HCT116 (cell line): ENCODE results near the gene DPYD. TPM values are rescaled to one million over a fixed set of nuclear protein-coding genes. Genes with fewer than 3 reads are reported as not detected.

ENCODE experiments used
- ATAC-seq: fragments of 200-7000 bp; cut with Tn5 transposase; 2 replicates; pipeline ENCODE4 v1.9.1; 2020; ENCODE audit warnings: mild to moderate bottlenecking, moderate library complexity
- BruUV-seq: library from RNA; stranded (reverse); fragments of 400-500 nt; replicated peaks from 2 replicates; lab custom pipeline; 2021; lab: Mats Ljungman, UMichigan
- CTCF ChIA-PET: fragments of 300-600 bp; sonication (Branson Sonifier 250); formaldehyde crosslinking; loops from one replicate; lab custom pipeline; 2021; ENCODE audit warnings: antibody characterized with exemption; lab: Charles Lee
- POLR2A ChIA-PET: fragments of 300-600, 350-600 bp; sonication (Branson Sonifier 250); formaldehyde crosslinking; loops from one replicate; lab custom pipeline; 2021; ENCODE audit warnings: antibody characterized with exemption; lab: Charles Lee
- RAD21 ChIA-PET, 2 experiments: fragments of 300-600 bp; sonication (Branson Sonifier 250); formaldehyde crosslinking; loops; one replicate each; lab custom pipeline; 2023; ENCODE audit warnings: low total read pairs in 2 of 2; ENCODE audit not compliant: uncharacterized antibody in 2 of 2, unreplicated experiment in 2 of 2, low non-redundant PET in 1 of 2; lab: Charles Lee
- DNase-seq: peaks from one replicate; pipeline ENCODE4 v3.0.0-alpha.2; 2010; ENCODE audit warnings: low read depth, low spot score
- H2AFZ ChIP-seq: fragments of 200-600 bp; shearing (Covaris generic), sonication (generic); 2 replicates; pipeline ENCODE4 v1.6.1; 2017; ENCODE audit warnings: low read depth, mixed run types, mixed read lengths, antibody characterized with exemption, low read length; ENCODE audit not compliant: poor library complexity, severe bottlenecking
- H3K27ac ChIP-seq: 2 replicates; pipeline ENCODE4 v1.5.1; 2012; ENCODE audit warnings: low read depth, low read length
- H3K27me3 ChIP-seq: fragments of 200-600 bp; sonication (generic); 2 replicates; pipeline ENCODE4 v1.6.1; 2016; ENCODE audit warnings: mixed run types, low read length, mixed read lengths; ENCODE audit not compliant: insufficient read depth
- H3K36me3 ChIP-seq, 2 experiments: fragments of 200-500 bp in 1 of 2; fragments of 200-600 bp in 1 of 2; sonication (Bioruptor generic) in 1 of 2; sonication (generic) in 1 of 2; 2 replicates each; pipeline versions ENCODE4 v1.5.1 to v1.6.1; 2014 to 2016; ENCODE audit warnings: low read length in 2 of 2, inconsistent platforms in 1 of 2, mixed read lengths in 1 of 2, mixed run types in 1 of 2; ENCODE audit not compliant: insufficient read depth in 2 of 2, control insufficient read depth in 1 of 2
- H3K4me1 ChIP-seq, 2 experiments: fragments of 200-600 bp in 1 of 2; sonication (generic) in 1 of 2; 2 replicates each; pipeline versions ENCODE4 v1.5.1 to v1.6.1; 2012 to 2017; ENCODE audit warnings: low read length in 2 of 2, inconsistent platforms in 1 of 2, mild to moderate bottlenecking in 1 of 2, mixed read lengths in 1 of 2, mixed run types in 1 of 2, moderate library complexity in 1 of 2; ENCODE audit not compliant: insufficient read depth in 2 of 2, control insufficient read depth in 1 of 2
- H3K4me2 ChIP-seq: fragments of 200-600 bp; sonication (generic); 2 replicates; pipeline ENCODE4 v1.6.1; 2017; ENCODE audit warnings: mixed run types, low read length, mixed read lengths
- H3K4me3 ChIP-seq, 2 experiments: fragments of 200-600 bp in 1 of 2; sonication (generic) in 1 of 2; replicated peaks in 1 of 2; 2 replicates each; pipeline ENCODE4 v1.5.1; 2011 to 2016; ENCODE audit warnings: low read length in 2 of 2, control low read depth in 1 of 2, low read depth in 1 of 2, mild to moderate bottlenecking in 1 of 2, mixed read lengths in 1 of 2, mixed run types in 1 of 2
- H3K79me2 ChIP-seq: fragments of 200-600 bp; sonication (generic); 2 replicates; pipeline ENCODE4 v1.6.1; 2017; ENCODE audit warnings: mild to moderate bottlenecking, mixed run types, low read length, moderate library complexity, mixed read lengths; ENCODE audit not compliant: insufficient read depth
- H3K9ac ChIP-seq: fragments of 200-600 bp; sonication (generic); 2 replicates; pipeline ENCODE4 v1.6.1; 2016; ENCODE audit warnings: low read length, mixed read lengths
- H3K9me2 ChIP-seq: fragments of 200-600 bp; sonication (generic), shearing (Covaris generic); 2 replicates; pipeline ENCODE4 v1.6.1; 2017; ENCODE audit warnings: mixed run types, mild to moderate bottlenecking, moderate library complexity; ENCODE audit not compliant: insufficient read depth
- H3K9me3 ChIP-seq, 2 experiments: fragments of 200-500 bp in 1 of 2; fragments of 200-600 bp in 1 of 2; sonication (Bioruptor generic) in 1 of 2; sonication (generic) in 1 of 2; 2 replicates each; pipeline ENCODE4 v1.6.1; 2014 to 2017; ENCODE audit warnings: low read length in 2 of 2, mixed read lengths in 2 of 2, inconsistent platforms in 1 of 2, low read depth in 1 of 2, mild to moderate bottlenecking in 1 of 2, mixed run types in 1 of 2, moderate library complexity in 1 of 2; ENCODE audit not compliant: control insufficient read depth in 1 of 2, insufficient read depth in 1 of 2
- H4K20me1 ChIP-seq: fragments of 200-600 bp; sonication (generic), shearing (Covaris generic); 2 replicates; pipeline ENCODE4 v1.6.1; 2017; ENCODE audit warnings: mixed run types, mild to moderate bottlenecking, moderate library complexity; ENCODE audit not compliant: insufficient read depth
- ATF3 ChIP-seq: IDR thresholded peaks from 2 replicates; pipeline ENCODE4 v1.6.1; 2012
- EGR1 ChIP-seq: IDR thresholded peaks from 2 replicates; pipeline ENCODE4 v1.6.1; 2012; ENCODE audit warnings: low read depth
- ELF1 ChIP-seq: IDR thresholded peaks from 2 replicates; pipeline ENCODE4 v1.6.1; 2012; ENCODE audit warnings: low read depth, borderline replicate concordance
- EZH2phosphoT487 ChIP-seq: fragments of 200-600 bp; IDR thresholded peaks from 2 replicates; pipeline ENCODE4 v1.6.1; 2018; ENCODE audit warnings: antibody characterized with exemption, borderline replicate concordance
- FOSL1 ChIP-seq: IDR thresholded peaks from 2 replicates; pipeline ENCODE4 v1.6.1; 2012; ENCODE audit warnings: low read depth
- MAX ChIP-seq: IDR thresholded peaks from 2 replicates; pipeline ENCODE4 v1.6.1; 2012
- POLR2AphosphoS5 ChIP-seq: IDR thresholded peaks from 2 replicates; pipeline ENCODE4 v1.6.1; 2011; ENCODE audit warnings: mild to moderate bottlenecking, low read depth, low read length, moderate library complexity
- REST ChIP-seq: IDR thresholded peaks from 2 replicates; pipeline ENCODE4 v1.6.1; 2012; ENCODE audit warnings: low read depth
- SRF ChIP-seq: IDR thresholded peaks from 2 replicates; pipeline ENCODE4 v1.6.1; 2012; ENCODE audit warnings: low read depth
- intact Hi-C: fragments of 100-400 bp; cut with micrococcal nuclease; formaldehyde crosslinking; loops from 2 replicates; pipeline ENCODE4 v1.10.0; 2022
- total RNA-seq: library from RNA; stranded (reverse); gene quantifications from one replicate; pipeline ENCODE4 v1.2.1, GENCODE V29; 2021; ENCODE audit not compliant: unreplicated experiment

DPYD gene
- total RNA-seq, 1 experiment from 2014 or later: 1.7 TPM

- Histone ChIP-seq H3K4me1 (no peaks in the 10 kb centered on the region), H3K36me3 (no peaks in the 10 kb centered on the region), H3K79me2 (no peaks in the 10 kb centered on the region), H3K27ac (no peak overlapping the region), H3K4me2 (no peak overlapping the region), H4K20me1 (no peaks in the 10 kb centered on the region), H3K9ac (no peak overlapping the region), H2AFZ (no peak overlapping the region), H3K9me3 (no peaks in the 10 kb centered on the region), H3K4me3 (no peak overlapping the region), H3K9me2 (no peaks in the 10 kb centered on the region), H3K27me3 (no peaks in the 10 kb centered on the region)
- no TSS peak for BruUV-seq
- intact Hi-C loops: no loop called here
- no peak for TF ChIP-seq REST
- no peak for TF ChIP-seq ELF1
- TF ChIP-seq ATF3: no peak
- TF ChIP-seq FOSL1: no peak
- no peak for TF ChIP-seq EGR1
- TF ChIP-seq MAX: no peak
- TF ChIP-seq SRF: no peak
- TF ChIP-seq POLR2AphosphoS5: no peak
- TF ChIP-seq EZH2phosphoT487: no peak
- ChIA-PET POLR2A (no interaction called here), CTCF (no interaction called here), RAD21 (no interaction called here)
- DNase-seq (no peak), ATAC-seq (no peak)
Observed at GRCh38 chr1:97632075-97632474, 288.8 kb downstream of the DPYD start.
